GM18498 (cell line): ENCODE data around the gene TNKS1BP1.
"Not testable (repeated sequence)": the region's sequence is repeated elsewhere in the genome, so short reads cannot be mapped to it uniquely, and the experiment has no call there.

Experiments
- ATAC-seq: cut with Tn5 transposase; IDR thresholded peaks from one replicate; pipeline ENCODE4 v1.9.1; 2021; ENCODE audit warnings: mild to moderate bottlenecking, moderate library complexity; ENCODE audit not compliant: unreplicated experiment

The TNKS1BP1 gene

DNA sequence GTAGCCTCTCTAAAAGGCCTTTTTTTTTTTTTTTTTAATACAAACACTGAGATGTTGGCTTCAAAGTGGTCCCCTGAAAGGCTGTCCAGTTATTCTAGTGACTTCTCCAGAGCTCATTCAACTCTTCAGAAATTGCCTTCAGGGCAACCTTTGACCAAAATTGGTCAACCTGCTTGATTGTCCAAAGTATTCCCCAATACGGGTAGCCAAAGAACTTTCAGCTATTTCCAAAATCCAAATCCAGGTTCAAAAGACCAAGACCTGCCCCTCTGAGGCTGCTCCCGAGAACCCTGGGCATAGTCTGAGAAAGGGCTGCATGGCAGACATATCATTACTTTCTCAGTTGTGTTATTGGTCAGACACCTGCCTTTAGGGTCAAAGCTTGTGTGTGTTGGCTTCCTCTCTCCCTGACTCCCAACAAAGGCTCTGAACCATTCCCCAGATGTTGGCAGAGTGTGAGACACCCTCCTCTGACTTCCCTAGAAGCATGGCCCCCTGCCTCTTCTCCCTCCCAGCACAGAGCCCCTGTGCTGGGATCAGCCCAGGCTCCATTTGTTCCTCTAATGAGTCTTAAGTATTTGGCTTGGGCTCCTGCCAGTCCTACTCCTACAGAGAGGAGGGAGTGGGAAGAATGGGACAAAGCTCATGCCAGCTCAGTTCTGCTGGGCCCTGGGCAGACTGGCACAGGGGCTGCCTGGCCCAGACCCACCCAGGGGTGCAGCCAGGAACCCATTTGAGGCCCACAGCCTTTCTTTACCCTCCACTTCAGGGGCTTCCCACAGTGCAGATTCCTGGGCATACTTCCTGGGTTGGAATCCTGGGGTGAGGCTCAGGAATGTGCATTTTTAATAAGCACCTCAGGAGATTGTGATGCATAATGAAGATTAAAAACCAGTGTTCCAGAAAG, 30.3 kb downstream of the TNKS1BP1 start:
- no peak for ATAC-seq

- ATAC-seq = no peak
Measured at GRCh38 chr11:57290288-57290687, 34.5 kb downstream of the TNKS1BP1 start.

- no peak for ATAC-seq
Measured at GRCh38 chr11:57288771-57289579, 35.8 kb downstream of the TNKS1BP1 start.

- no peak for ATAC-seq
Measured at GRCh38 chr11:57287884-57288283, 36.9 kb downstream of the TNKS1BP1 start.

- ATAC-seq = no peak
Measured at GRCh38 chr11:57283231-57283990, 41.3 kb downstream of the TNKS1BP1 start.

GRCh38 chr11:57281546-57281945, 43.2 kb downstream of the TNKS1BP1 start:
- not testable (repeated sequence) for ATAC-seq

DNA sequence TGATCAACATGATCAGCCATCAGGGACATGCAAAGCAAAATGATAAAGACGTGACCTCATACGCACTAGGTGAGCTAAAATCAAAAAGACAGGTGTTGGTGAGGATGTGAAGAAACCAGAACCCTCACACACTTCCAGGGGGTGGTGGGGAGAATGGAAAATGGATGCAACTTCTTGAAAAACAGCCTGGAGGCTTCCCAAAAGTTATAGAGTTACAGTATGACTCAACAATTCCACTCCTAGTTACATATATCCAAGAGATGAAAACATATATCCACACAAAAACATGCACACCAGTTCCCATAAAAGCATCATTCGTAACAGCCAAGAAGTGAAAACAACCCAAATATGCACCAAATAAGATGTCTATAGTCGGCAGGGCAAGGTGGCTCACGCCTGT, 45.6 kb downstream of the TNKS1BP1 start:
- ATAC-seq = no peak

DNA sequence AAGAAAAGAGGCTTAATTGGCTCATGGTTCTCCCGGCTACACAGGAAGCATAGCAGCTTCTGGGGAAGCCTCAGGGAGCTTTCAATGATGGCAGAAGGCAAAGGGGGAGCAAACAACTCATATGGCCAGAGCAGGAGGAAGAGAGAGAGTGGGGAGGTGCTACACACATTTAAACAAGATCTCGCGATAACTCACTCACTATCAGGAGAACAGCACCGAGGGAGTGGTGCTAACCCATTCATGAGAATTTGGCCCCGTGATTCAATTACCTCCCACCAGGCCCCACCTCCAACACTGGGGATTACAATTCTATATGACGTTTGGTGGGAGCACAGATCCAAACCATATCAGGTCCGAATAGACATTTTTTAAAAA, 46.0 kb downstream of the TNKS1BP1 start:
- no peak for ATAC-seq

DNA sequence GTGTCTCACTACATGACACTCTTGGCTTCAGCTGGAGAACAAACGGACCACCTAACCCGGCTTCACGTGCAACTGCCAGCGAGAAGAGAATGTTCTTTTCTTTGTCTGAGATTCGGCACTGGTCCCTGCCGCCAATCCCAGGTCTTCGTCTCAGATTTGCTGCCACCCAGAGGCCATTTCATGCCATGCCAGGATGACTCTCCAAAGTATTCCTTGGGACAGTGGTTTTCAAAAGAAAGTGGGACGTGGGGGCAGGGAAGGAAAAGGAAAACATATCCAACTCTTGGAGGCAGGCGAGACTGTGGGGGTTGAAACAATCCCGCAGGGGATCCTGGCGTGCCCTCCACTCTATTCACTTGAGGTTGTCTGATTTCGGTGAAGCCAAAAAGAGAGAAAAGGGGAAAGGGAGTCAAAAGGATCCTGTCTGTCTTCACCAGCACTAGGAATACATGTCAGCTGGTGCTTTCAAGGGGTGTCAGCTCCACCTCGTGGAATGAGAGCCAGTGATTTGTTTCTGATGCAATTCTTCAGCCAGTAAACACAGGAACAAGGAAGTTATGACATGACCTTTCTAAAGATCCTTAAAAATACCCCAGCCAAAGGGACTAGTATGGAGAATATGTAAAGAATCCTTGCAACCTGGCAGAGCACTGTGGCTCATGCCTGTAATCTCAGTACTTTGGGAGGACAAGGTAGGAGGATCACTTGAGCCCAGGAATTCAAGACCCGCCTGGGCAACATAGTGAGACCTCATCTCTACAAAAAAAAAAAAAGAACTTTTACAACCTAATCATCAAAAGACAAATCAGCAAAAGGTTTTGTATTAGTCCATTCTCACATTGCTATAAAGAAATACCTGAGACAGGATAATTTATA, 46.7 kb downstream of the TNKS1BP1 start:
- ATAC-seq = peak; percentile 80

DNA sequence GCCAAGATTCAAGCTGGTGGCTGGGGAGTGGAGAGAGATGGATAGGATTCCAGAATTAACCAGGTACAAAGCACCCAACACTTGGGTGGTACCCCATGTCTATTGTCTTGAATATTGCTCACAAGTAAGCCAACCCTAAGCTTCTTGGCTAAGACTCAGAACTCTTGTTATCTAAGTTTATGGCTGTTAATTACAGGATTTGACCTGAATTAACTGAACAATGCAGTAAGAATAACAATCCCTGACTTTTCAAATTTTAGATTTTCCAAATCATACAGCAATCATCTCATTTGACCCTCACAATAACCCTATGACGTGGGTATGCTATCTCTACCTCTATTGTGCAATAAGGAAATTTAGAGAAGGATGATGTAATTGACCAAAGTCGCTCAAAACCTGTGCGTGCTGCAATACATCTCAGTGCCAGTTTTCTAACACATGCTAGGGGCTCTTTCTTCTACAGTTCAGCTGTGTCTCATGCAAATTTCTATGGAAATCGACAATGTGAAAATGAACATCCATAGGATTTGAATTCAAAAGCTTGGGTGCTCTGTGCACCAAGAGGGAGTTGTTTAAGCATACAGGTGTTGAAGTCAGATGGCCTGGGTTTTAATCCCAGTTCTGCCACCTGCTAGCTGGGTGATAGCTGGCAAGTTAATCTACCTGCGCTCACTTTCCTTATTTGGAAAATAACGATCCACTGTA, 47.6 kb downstream of the TNKS1BP1 start:
- ATAC-seq = no peak

DNA sequence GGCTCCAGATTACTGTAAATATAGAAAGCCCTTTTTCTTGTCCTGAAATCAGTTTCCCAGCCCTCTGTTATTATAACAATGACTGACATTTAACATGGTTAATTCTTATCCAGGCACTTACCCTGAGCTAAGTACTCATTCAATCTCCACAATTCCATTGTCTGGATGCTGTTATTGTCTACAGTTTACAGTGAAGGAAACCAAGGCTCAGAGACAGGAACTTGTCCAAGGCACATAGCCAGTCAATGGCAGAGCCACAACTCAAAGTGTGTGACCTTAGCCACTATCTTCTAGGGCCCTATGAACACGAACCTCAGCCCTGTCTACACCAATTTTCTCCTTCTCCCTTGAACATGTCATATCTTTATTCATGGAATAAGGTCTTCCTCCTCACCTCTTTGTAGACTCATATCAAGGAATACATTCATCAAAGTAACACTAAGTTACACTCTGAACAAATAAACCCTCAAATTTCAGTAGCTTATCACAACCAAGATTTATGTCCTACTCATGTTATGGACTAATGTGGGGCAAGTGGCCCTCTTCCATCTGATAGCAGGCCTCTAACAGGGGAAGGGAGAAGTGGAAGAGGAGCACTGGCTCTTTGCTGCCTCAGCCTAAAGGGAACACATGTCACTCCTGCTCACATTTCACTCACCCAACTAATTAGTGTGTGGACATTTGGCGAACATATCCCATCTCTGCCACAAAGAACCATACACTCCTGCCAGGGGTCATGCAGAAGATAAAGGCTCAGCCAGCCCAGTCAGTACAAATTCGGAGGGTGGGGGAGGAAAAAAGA, 48.4 kb downstream of the TNKS1BP1 start:
- ATAC-seq = no peak

- ATAC-seq = no peak
Measured at GRCh38 chr11:57275582-57275981, 49.2 kb downstream of the TNKS1BP1 start.

DNA sequence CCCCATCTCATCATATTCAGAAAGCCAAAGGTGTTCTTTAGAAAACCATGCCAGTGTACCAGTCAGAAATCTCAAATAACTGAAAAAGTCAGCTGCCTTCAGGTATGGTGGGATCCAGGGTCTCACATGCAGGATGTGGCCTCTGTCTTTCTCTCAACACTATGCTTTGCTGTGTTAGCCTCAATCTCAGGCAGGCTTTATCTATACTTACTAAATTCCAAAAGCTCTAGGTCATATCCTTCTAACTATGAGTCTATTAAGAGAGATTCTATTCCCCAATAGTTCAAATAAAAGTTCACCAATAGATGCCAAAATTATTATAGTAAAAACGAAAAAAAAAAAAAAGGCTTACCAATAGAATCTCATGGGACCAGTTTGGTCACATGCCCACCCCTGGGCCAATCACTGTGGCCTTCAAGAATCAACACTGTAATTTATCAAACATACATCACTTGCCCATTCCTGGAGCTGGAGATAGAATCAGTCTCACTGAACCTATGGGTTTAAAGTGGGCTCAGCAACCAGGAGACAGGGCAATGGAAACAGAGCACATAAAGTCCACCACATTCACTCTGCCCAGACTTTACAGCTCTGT, 49.8 kb downstream of the TNKS1BP1 start:
- no peak for ATAC-seq

DNA sequence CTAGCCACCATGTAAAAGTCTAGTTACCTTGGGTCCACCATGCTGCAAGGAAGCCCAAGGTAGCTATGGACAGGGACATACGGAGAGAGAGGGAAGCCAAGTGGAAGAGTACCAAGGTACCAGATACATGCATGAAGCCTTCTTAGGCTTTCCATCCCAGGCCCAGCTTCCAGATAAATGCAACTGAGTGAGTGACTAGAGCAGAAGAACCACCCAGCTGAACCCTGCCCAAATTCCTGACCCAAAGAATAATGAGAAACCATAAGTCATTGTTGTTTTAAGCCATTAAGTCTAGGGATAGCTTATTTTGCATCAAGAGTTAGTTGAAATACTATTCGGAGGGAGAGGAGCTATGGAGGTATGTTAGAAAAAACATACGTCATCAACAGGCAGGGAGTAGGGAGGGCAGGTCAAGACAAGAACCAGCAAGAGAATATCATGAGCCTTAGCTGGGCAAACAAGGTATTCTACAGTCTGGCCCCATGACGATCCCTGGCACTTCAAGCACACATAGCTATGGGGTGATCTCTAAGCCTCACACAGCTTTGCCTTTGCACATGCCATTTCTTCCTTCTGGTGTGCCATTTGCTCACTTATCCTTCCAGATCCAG, 51.2 kb downstream of the TNKS1BP1 start:
- ATAC-seq = no peak

GRCh38 chr11:57269571-57270021, 55.2 kb downstream of the TNKS1BP1 start:
- ATAC-seq = no peak

GRCh38 chr11:57266157-57266556, 58.6 kb downstream of the TNKS1BP1 start:
- ATAC-seq = no peak

GRCh38 chr11:57263351-57263750, 61.4 kb downstream of the TNKS1BP1 start:
- ATAC-seq = no peak

- no peak for ATAC-seq
Measured at GRCh38 chr11:57262157-57262556, 62.6 kb downstream of the TNKS1BP1 start.
